Mucosa of rectum (tissue), 2 donors: ENCODE measurements around the gene TRIM15.
"Not testable (repeated sequence)": the region's sequence is repeated elsewhere in the genome, so short reads cannot be mapped to it uniquely, and the experiment has no call there.

Experiments
- H3K27ac ChIP-seq, 2 donors: one replicate each; pipeline ENCODE4 v1.7.0; 2013; ENCODE audit warnings: inconsistent platforms in 2 of 2, low read depth in 2 of 2, low read length in 2 of 2
- H3K27me3 ChIP-seq, 2 donors: one replicate each; pipeline ENCODE4 v1.7.0; 2013; ENCODE audit warnings: low read length in 2 of 2; ENCODE audit not compliant: control insufficient read depth in 2 of 2, insufficient read depth in 2 of 2
- H3K36me3 ChIP-seq, 2 donors: one replicate each; pipeline ENCODE4 v1.7.0; 2013; ENCODE audit warnings: low read length in 2 of 2; ENCODE audit not compliant: control insufficient read depth in 2 of 2, insufficient read depth in 2 of 2
- H3K4me1 ChIP-seq, 2 donors: one replicate each; pipeline ENCODE4 v1.7.0; 2013; ENCODE audit warnings: low read length in 2 of 2, mild to moderate bottlenecking in 1 of 2; ENCODE audit not compliant: control insufficient read depth in 2 of 2, insufficient read depth in 2 of 2
- H3K4me3 ChIP-seq, 2 donors: one replicate each; pipeline ENCODE4 v1.7.0; 2013; ENCODE audit warnings: low read length in 2 of 2
- H3K9ac ChIP-seq, 2 donors: one replicate each; pipeline ENCODE4 v1.7.0; 2013; ENCODE audit warnings: low read length in 2 of 2, low read depth in 1 of 2, mild to moderate bottlenecking in 1 of 2
- H3K9me3 ChIP-seq, 2 donors: one replicate each; pipeline ENCODE4 v1.7.0; 2013; ENCODE audit warnings: low read length in 2 of 2; ENCODE audit not compliant: control insufficient read depth in 2 of 2
- donor health status: healthy.
- donor health status: Normal muscosa, but diverticular disease.

The TRIM15 gene

GRCh38 chr6:30162265-30163089 is 869 bp upstream of the TRIM15 start:
- H3K27me3 ChIP-seq, result no peaks in the 10 kb centered on the region
- H3K9me3 ChIP-seq, result no peaks in the 10 kb centered on the region
- H3K27ac ChIP-seq, result peak overlapping the region; percentile 92 to 94
- peak overlapping the region; percentile 69 to 80 for H3K4me3 ChIP-seq
- peaks cover 7 to 8% of the 10 kb centered on the region in 2 donors for H3K4me1 ChIP-seq
- peak overlapping the region in 1 of 2 donors; percentile 91 for H3K9ac ChIP-seq
- peaks cover 3% of the 10 kb centered on the region in 2 donors for H3K36me3 ChIP-seq

DNA sequence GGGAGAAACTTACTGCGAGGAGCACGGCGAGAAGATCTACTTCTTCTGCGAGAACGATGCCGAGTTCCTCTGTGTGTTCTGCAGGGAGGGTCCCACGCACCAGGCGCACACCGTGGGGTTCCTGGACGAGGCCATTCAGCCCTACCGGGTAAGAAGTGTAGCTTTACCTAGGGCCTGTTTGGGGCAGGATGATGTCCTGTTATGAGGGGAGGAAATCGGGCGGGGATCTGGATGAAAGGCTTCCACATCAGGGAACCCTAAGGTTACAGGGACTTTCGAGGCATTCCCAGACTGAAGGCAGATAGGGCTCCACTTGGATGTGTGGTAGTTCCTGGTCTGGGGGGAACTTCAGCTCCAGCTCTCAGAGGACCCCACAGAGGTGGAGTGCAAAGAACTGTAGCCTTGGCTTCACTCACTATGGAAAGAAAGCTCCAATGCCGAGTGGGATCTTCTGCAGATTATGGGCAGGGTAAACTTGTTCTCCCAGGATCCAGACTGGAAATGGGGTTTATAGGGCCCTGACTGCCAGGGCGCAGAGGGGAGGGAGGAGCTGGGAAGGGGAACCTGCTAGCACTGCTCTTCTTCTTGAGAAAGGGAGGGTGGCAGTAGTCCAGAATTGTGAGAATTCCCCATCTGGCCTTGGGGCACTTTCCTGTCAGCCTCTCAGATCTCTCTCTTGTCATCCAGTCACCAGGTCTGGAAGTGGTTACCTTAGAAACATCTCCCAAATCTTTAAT is 740 bp downstream of the TRIM15 start:
- Histone ChIP-seq H3K36me3 (peaks cover 10 to 17% of the 10 kb centered on the region in 2 donors), H3K9ac (peak overlapping the region; percentile 79 to 91)

DNA sequence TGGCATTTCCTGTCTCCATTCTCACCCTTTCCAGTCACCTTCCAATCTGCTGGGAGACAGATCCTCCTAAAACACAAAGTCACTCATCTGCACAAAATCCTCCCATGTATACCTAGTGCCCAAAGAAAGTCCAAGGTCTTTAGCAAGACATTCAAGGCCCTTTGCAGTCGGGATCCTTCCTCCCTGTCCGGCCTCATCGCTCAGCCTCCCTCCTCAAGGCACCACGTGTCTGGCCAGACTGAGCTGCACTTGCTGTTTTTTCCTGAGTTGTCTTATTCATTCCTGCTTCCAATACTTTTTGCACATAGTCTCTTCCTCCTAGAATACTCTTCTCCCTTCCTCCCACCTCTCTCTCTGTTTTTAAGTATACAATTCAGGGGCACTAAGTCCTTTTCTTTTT is 1.4 kb downstream of the TRIM15 start:
- peak overlapping the region; percentile 69 to 80 for H3K4me3 ChIP-seq
- H3K27ac ChIP-seq, result peak overlapping the region; percentile 92 to 94
- no peaks in the 10 kb centered on the region for H3K9me3 ChIP-seq
- H3K36me3 ChIP-seq, result peaks cover 10 to 20% of the 10 kb centered on the region in 2 donors
- H3K4me1 ChIP-seq, result peaks cover 7 to 8% of the 10 kb centered on the region in 2 donors
- peaks cover 0 to 2% of the 10 kb centered on the region in 2 donors for H3K27me3 ChIP-seq
- H3K9ac ChIP-seq, result peak overlapping the region; percentile 56 to 91

More for the DNA sequence above, 740 bp downstream of the TRIM15 start:
- Histone ChIP-seq H3K9me3 (no peaks in the 10 kb centered on the region), H3K4me3 (peak overlapping the region; percentile 69 to 80), H3K27me3 (peaks cover 0 to 2% of the 10 kb centered on the region in 2 donors), H3K27ac (peak overlapping the region; percentile 92 to 94), H3K4me1 (peaks cover 7 to 8% of the 10 kb centered on the region in 2 donors)

- H3K36me3 ChIP-seq, result peaks cover 10 to 21% of the 10 kb centered on the region in 2 donors
- not testable (repeated sequence) for H3K27ac ChIP-seq, H3K27me3 ChIP-seq, H3K9me3 ChIP-seq, H3K4me3 ChIP-seq, H3K4me1 ChIP-seq, H3K9ac ChIP-seq
These were observed 1.9 kb downstream of the TRIM15 start for GRCh38 chr6:30165238-30165637.

DNA sequence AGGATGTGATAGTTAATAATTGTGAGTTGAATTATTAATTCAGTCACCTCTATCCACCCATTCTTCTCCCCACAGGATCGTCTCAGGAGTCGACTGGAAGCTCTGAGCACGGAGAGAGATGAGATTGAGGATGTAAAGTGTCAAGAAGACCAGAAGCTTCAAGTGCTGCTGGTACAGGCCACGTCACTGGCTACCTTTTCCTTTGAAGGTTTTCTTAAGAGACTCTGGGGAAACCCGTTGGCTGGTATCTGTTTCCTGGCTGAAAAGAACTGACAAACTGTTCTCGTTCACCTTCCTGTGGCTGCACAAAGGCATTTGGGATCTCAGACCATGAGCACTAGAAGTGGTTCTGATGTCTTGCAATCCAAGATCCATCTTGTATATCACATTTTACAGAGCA is 3.8 kb downstream of the TRIM15 start:
- peaks cover 8 to 11% of the 10 kb centered on the region in 2 donors for H3K4me1 ChIP-seq
- peaks cover 4 to 17% of the 10 kb centered on the region in 2 donors for H3K27me3 ChIP-seq
- no peak overlapping the region for H3K4me3 ChIP-seq
- H3K36me3 ChIP-seq, result peaks cover 14 to 32% of the 10 kb centered on the region in 2 donors
- no peak overlapping the region for H3K9ac ChIP-seq
- H3K9me3 ChIP-seq, result no peaks in the 10 kb centered on the region
- no peak overlapping the region for H3K27ac ChIP-seq

- H3K27me3 ChIP-seq, result peaks cover 4 to 23% of the 10 kb centered on the region in 2 donors
- H3K4me1 ChIP-seq, result peaks cover 4 to 7% of the 10 kb centered on the region in 2 donors
- peaks cover 14 to 32% of the 10 kb centered on the region in 2 donors for H3K36me3 ChIP-seq
- no peak overlapping the region for H3K4me3 ChIP-seq
- H3K27ac ChIP-seq, result no peak overlapping the region
- H3K9ac ChIP-seq, result no peak overlapping the region
- no peaks in the 10 kb centered on the region for H3K9me3 ChIP-seq
These were observed 5.4 kb downstream of the TRIM15 start for GRCh38 chr6:30168741-30169140.

DNA sequence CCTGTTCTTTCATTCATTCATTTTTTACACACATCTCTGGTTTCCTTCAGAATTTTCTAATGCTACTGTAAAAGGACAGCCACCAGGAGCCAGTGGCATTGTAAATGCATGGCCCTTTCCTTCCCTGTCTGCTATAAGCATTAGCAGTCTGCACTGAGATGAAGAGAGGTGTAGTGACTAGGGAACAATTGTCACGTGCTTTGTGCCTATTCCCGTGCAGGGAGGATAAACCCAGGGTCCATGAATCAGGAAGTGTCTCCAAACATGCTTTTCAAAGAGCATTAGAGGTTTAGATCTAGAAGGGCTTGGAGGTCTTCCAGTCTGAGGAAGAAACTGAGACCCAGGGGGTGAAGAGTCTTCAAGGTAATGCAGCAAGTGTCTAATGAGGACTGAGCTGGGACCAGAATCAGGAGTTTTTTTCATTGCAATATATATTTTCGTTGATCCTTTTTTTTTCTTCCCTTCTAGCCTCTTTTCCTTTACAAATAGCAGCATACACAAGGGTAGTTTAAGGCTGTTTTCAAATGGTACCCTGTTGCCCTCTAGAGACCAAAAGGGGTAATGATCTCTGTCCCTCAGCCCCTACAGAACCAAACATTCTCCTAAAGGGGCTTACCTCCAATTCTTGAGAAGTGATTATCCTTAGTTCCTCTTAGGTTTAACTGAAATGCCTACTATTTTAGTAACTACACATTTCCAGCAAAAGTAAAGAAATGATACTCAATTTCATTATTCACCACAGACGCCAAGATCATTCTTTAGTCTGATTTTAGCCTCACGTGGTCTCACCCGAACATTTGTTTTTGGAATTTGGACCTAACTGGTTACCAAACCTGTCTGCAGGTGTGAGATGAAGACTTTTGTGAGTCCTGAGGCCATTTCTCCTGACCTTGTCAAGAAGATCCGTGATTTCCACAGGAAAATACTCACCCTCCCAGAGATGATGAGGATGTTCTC is 6.6 kb downstream of the TRIM15 start:
- Histone ChIP-seq H3K4me3 (no peak overlapping the region), H3K4me1 (peaks cover 0 to 3% of the 10 kb centered on the region in 2 donors), H3K36me3 (peaks cover 14 to 32% of the 10 kb centered on the region in 2 donors), H3K27ac (no peak overlapping the region), H3K27me3 (peaks cover 4 to 23% of the 10 kb centered on the region in 2 donors), H3K9ac (no peak overlapping the region), H3K9me3 (no peaks in the 10 kb centered on the region)

GRCh38 chr6:30171677-30172471 is 8.5 kb downstream of the TRIM15 start:
- no peak overlapping the region for H3K4me3 ChIP-seq
- peaks cover 4 to 23% of the 10 kb centered on the region in 2 donors for H3K27me3 ChIP-seq
- H3K4me1 ChIP-seq, result peaks cover 0 to 3% of the 10 kb centered on the region in 2 donors

GRCh38 chr6:30172681-30173080 is 9.3 kb downstream of the TRIM15 start:
- Histone ChIP-seq H3K4me1 (peaks cover 0 to 3% of the 10 kb centered on the region in 2 donors), H3K36me3 (peaks cover 9 to 27% of the 10 kb centered on the region in 2 donors), H3K9ac (no peak overlapping the region), H3K9me3 (no peaks in the 10 kb centered on the region), H3K27ac (no peak overlapping the region), H3K27me3 (peaks cover 4 to 23% of the 10 kb centered on the region in 2 donors), H3K4me3 (no peak overlapping the region)

More at GRCh38 chr6:30171677-30172471, 8.5 kb downstream of the TRIM15 start:
- no peak overlapping the region for H3K9ac ChIP-seq
- no peaks in the 10 kb centered on the region for H3K9me3 ChIP-seq
- H3K36me3 ChIP-seq, result peaks cover 14 to 32% of the 10 kb centered on the region in 2 donors
- H3K27ac ChIP-seq, result no peak overlapping the region
